Neural progenitor cell (in vitro differentiated cells): Measurements from ENCODE around the gene AMFR. TPM values are rescaled to one million over a fixed set of nuclear protein-coding genes. Genes with fewer than 3 reads are reported as not detected.

ENCODE experiments used
- DNase-seq: peaks from one replicate; pipeline ENCODE4 v3.0.0-alpha.2; 2016; ENCODE audit warnings: low spot score
- H2AFZ ChIP-seq: fragments of 200-600 bp; sonication (generic); replicated peaks from 2 replicates; pipeline ENCODE4 v1.6.1; 2016; ENCODE audit warnings: antibody characterized with exemption
- H3F3A ChIP-seq: fragments of 200-600 bp; sonication (generic); 2 replicates; pipeline ENCODE4 v1.6.1; 2016; ENCODE audit warnings: antibody characterized with exemption, low read depth
- H3K27ac ChIP-seq: fragments of 200-600 bp; sonication (generic); 2 replicates; pipeline ENCODE4 v1.5.1; 2016; ENCODE audit warnings: mild to moderate bottlenecking
- H3K27me3 ChIP-seq: fragments of 200-600 bp; sonication (generic); 2 replicates; pipeline ENCODE4 v1.6.1; 2016; ENCODE audit warnings: mild to moderate bottlenecking, moderate library complexity
- H3K36me3 ChIP-seq: fragments of 200-600 bp; sonication (generic); 2 replicates; pipeline ENCODE4 v1.5.1; 2016
- H3K4me1 ChIP-seq: fragments of 200-600 bp; sonication (generic); 2 replicates; pipeline ENCODE4 v1.6.1; 2016; ENCODE audit warnings: mixed run types
- H3K4me2 ChIP-seq: fragments of 200-600 bp; sonication (generic); 2 replicates; pipeline ENCODE4 v1.6.1; 2016
- H3K4me3 ChIP-seq: fragments of 200-600 bp; sonication (generic); 2 replicates; pipeline ENCODE4 v1.5.1; 2016
- H3K79me2 ChIP-seq: fragments of 200-600 bp; sonication (generic); 2 replicates; pipeline ENCODE4 v1.6.1; 2016; ENCODE audit warnings: low read depth
- H3K9ac ChIP-seq: fragments of 200-600 bp; sonication (generic); 2 replicates; pipeline ENCODE4 v1.6.1; 2016
- H3K9me3 ChIP-seq: fragments of 200-600 bp; sonication (generic); 2 replicates; pipeline ENCODE4 v1.5.1; 2016; ENCODE audit warnings: low read depth
- H4K20me1 ChIP-seq: fragments of 200-600 bp; sonication (generic); 2 replicates; pipeline ENCODE4 v1.6.1; 2016; ENCODE audit warnings: low read depth
- H3K27ac Mint-ChIP-seq: 3 replicates; pipeline ENCODE4 v1.8.0; 2021; ENCODE audit warnings: mixed read lengths
- H3K27me3 Mint-ChIP-seq: 2 replicates; pipeline ENCODE4 v1.8.0; 2022; ENCODE audit warnings: low read depth, mild to moderate bottlenecking, inconsistent platforms, moderate library complexity, mixed read lengths; ENCODE audit not compliant: insufficient read depth
- H3K36me3 Mint-ChIP-seq: 3 replicates; pipeline ENCODE4 v1.8.0; 2021; ENCODE audit warnings: mixed read lengths
- H3K4me1 Mint-ChIP-seq: 3 replicates; pipeline ENCODE4 v1.8.0; 2021; ENCODE audit warnings: mixed read lengths
- H3K4me3 Mint-ChIP-seq: 3 replicates; pipeline ENCODE4 v1.8.0; 2021; ENCODE audit warnings: mild to moderate bottlenecking, moderate library complexity, mixed read lengths
- H3K9me3 Mint-ChIP-seq: 3 replicates; pipeline ENCODE4 v1.8.0; 2020; ENCODE audit warnings: mixed read lengths
- EZH2 ChIP-seq: fragments of 200-600 bp; sonication (generic); IDR thresholded peaks from 2 replicates; pipeline ENCODE4 v1.6.1; 2017; ENCODE audit warnings: antibody characterized with exemption, mild to moderate bottlenecking, moderate library complexity
- EZH2phosphoT487 ChIP-seq: fragments of 200-600 bp; sonication (generic); IDR thresholded peaks from 2 replicates; pipeline ENCODE4 v1.6.1; 2017; ENCODE audit warnings: antibody characterized with exemption
- total RNA-seq: library from RNA; depleted of rRNA; stranded (reverse); fragments of >200 nt; gene quantifications from 2 replicates; pipeline ENCODE4 v1.2.3, GENCODE V29; 2015; ENCODE audit warnings: low replicate concordance
- TF ChIP-seq, protein P1 (sequence below): fragments of 200-600 bp; sonication (generic); IDR thresholded peaks from 2 replicates; pipeline ENCODE4 v1.5.1; 2017; ENCODE audit warnings: antibody characterized with exemption, mild to moderate bottlenecking

The AMFR gene
- total RNA-seq, 1 donor from 2014 or later = 38.7 TPM

- TF ChIP-seq EZH2phosphoT487 (no peak), EZH2 (no peak)
- TF ChIP-seq, protein P1, sequence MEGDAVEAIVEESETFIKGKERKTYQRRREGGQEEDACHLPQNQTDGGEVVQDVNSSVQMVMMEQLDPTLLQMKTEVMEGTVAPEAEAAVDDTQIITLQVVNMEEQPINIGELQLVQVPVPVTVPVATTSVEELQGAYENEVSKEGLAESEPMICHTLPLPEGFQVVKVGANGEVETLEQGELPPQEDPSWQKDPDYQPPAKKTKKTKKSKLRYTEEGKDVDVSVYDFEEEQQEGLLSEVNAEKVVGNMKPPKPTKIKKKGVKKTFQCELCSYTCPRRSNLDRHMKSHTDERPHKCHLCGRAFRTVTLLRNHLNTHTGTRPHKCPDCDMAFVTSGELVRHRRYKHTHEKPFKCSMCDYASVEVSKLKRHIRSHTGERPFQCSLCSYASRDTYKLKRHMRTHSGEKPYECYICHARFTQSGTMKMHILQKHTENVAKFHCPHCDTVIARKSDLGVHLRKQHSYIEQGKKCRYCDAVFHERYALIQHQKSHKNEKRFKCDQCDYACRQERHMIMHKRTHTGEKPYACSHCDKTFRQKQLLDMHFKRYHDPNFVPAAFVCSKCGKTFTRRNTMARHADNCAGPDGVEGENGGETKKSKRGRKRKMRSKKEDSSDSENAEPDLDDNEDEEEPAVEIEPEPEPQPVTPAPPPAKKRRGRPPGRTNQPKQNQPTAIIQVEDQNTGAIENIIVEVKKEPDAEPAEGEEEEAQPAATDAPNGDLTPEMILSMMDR = no peak
- Mint-ChIP-seq H3K4me3 (no peak overlapping the region), H3K27me3 (peaks cover 2% of the 10 kb centered on the region), H3K9me3 (no peaks in the 10 kb centered on the region), H3K36me3 (peaks cover 24% of the 10 kb centered on the region), H3K4me1 (peaks cover 7% of the 10 kb centered on the region), H3K27ac (no peak overlapping the region)
- H3K9me3 ChIP-seq = no peaks in the 10 kb centered on the region
- no peaks in the 10 kb centered on the region for H3K27me3 ChIP-seq
- H3K9ac ChIP-seq = no peak overlapping the region
- H4K20me1 ChIP-seq = peaks cover 3% of the 10 kb centered on the region
- no peaks in the 10 kb centered on the region for H3K79me2 ChIP-seq
- H3K27ac ChIP-seq = no peak overlapping the region
- no peak for DNase-seq
- H3K4me3 ChIP-seq = no peak overlapping the region
- no peak overlapping the region for H3K4me2 ChIP-seq
- no peaks in the 10 kb centered on the region for H3K36me3 ChIP-seq
- no peaks in the 10 kb centered on the region for H3K4me1 ChIP-seq
- H3F3A ChIP-seq = no peaks in the 10 kb centered on the region
- no peak overlapping the region for H2AFZ ChIP-seq
Measured at GRCh38 chr16:56367764-56368163, 57.6 kb downstream of the AMFR start.

GRCh38 chr16:56366945-56367344 is 58.4 kb downstream of the AMFR start:
- no peaks in the 10 kb centered on the region for H3K4me1 ChIP-seq
- Mint-ChIP-seq H3K36me3 (peaks cover 26% of the 10 kb centered on the region), H3K9me3 (no peaks in the 10 kb centered on the region), H3K4me3 (no peak overlapping the region), H3K27ac (no peak overlapping the region), H3K27me3 (peaks cover 2% of the 10 kb centered on the region), H3K4me1 (peaks cover 7% of the 10 kb centered on the region)
- no peak overlapping the region for H3K27ac ChIP-seq
- no peak overlapping the region for H2AFZ ChIP-seq
- H3K36me3 ChIP-seq = no peaks in the 10 kb centered on the region
- H3F3A ChIP-seq = no peaks in the 10 kb centered on the region
- no peaks in the 10 kb centered on the region for H3K9me3 ChIP-seq
- no peak for TF ChIP-seq EZH2
- TF ChIP-seq, protein P1 = no peak
- no peak for TF ChIP-seq EZH2phosphoT487
- peaks cover 3% of the 10 kb centered on the region for H4K20me1 ChIP-seq
- H3K27me3 ChIP-seq = no peaks in the 10 kb centered on the region
- DNase-seq = no peak
- no peaks in the 10 kb centered on the region for H3K79me2 ChIP-seq
- H3K9ac ChIP-seq = no peak overlapping the region
- H3K4me3 ChIP-seq = no peak overlapping the region
- no peak overlapping the region for H3K4me2 ChIP-seq

DNA sequence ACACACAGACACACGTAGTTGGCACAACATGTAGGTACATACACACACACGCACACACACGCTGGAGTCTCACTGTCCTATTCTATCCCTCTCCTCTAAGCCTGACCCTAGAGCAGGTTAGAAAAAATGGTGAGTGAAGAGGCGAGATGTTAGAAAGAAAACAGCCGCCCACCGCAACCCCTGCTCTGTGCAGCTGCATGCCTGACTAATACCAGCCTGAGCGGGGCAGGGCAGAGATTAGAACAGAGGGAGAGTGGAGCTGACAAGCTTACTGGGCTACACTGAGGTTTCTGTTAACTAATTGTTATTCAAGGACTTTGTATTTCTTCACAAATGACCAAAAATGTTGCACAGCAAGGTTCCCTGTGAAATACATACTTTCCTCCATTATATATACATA is 59.8 kb downstream of the AMFR start:
- Histone ChIP-seq H3K79me2 (no peaks in the 10 kb centered on the region), H3K27me3 (no peaks in the 10 kb centered on the region), H3K4me2 (no peak overlapping the region), H3K36me3 (no peaks in the 10 kb centered on the region), H3K4me3 (no peak overlapping the region), H3F3A (no peaks in the 10 kb centered on the region), H3K27ac (no peak overlapping the region), H2AFZ (no peak overlapping the region), H4K20me1 (no peaks in the 10 kb centered on the region), H3K9me3 (no peaks in the 10 kb centered on the region), H3K9ac (no peak overlapping the region), H3K4me1 (no peaks in the 10 kb centered on the region)
- peaks cover 3% of the 10 kb centered on the region for H3K4me1 Mint-ChIP-seq
- peaks cover 2% of the 10 kb centered on the region for H3K27me3 Mint-ChIP-seq
- no peak for DNase-seq
- TF ChIP-seq, protein P1 = no peak
- TF ChIP-seq EZH2phosphoT487 (no peak), EZH2 (no peak)
- H3K9me3 Mint-ChIP-seq = no peaks in the 10 kb centered on the region
- no peak overlapping the region for H3K27ac Mint-ChIP-seq
- peaks cover 26% of the 10 kb centered on the region for H3K36me3 Mint-ChIP-seq
- H3K4me3 Mint-ChIP-seq = no peak overlapping the region

GRCh38 chr16:56364865-56365264 is 60.5 kb downstream of the AMFR start:
- H3K4me3 Mint-ChIP-seq = no peak overlapping the region

More at GRCh38 chr16:56364865-56365264, 60.5 kb downstream of the AMFR start:
- no peak for DNase-seq
- H2AFZ ChIP-seq = no peak overlapping the region
- H3K27me3 ChIP-seq = no peaks in the 10 kb centered on the region
- H3K4me1 Mint-ChIP-seq = no peaks in the 10 kb centered on the region
- no peaks in the 10 kb centered on the region for H3K79me2 ChIP-seq
- TF ChIP-seq EZH2 (no peak), EZH2phosphoT487 (no peak)
- TF ChIP-seq, protein P1 = no peak
- H3K27ac ChIP-seq = no peak overlapping the region
- H3K36me3 ChIP-seq = no peaks in the 10 kb centered on the region
- H3K4me2 ChIP-seq = no peak overlapping the region
- H3K4me1 ChIP-seq = no peaks in the 10 kb centered on the region
- peaks cover 2% of the 10 kb centered on the region for H3K27me3 Mint-ChIP-seq
- no peak overlapping the region for H3K27ac Mint-ChIP-seq
- H3K9me3 ChIP-seq = no peaks in the 10 kb centered on the region
- H4K20me1 ChIP-seq = no peaks in the 10 kb centered on the region
- no peak overlapping the region for H3K4me3 ChIP-seq
- H3K9ac ChIP-seq = no peak overlapping the region
- H3K9me3 Mint-ChIP-seq = no peaks in the 10 kb centered on the region
- H3F3A ChIP-seq = no peaks in the 10 kb centered on the region
- H3K36me3 Mint-ChIP-seq = peaks cover 26% of the 10 kb centered on the region
